A549 (cell line): ENCODE measurements around the gene ARHGAP28.

Experiments used
- CHD2 ChIP-seq: fragments of 150-350 bp; IDR thresholded peaks from 2 replicates; pipeline ENCODE4 v1.6.1; 2014; ENCODE audit warnings: low read length; ENCODE audit not compliant: partially characterized antibody
- JUNB ChIP-seq: fragments of >200 bp; sonication (Bioruptor Twin); formaldehyde crosslinking; IDR thresholded peaks from 2 replicates; pipeline ENCODE4 v1.6.1; 2016
- RFX5 ChIP-seq: fragments of 450-650 bp; IDR thresholded peaks from 2 replicates; pipeline ENCODE4 v1.7.1; 2014; ENCODE audit warnings: antibody characterized with exemption, mild to moderate bottlenecking, moderate library complexity
- SREBF2 ChIP-seq: fragments of 450-650 bp; IDR thresholded peaks from 2 replicates; pipeline ENCODE4 v1.6.1; 2014; ENCODE audit warnings: mild to moderate bottlenecking, moderate library complexity
- TF ChIP-seq, protein P1 (sequence below): fragments of >200 bp; sonication (Bioruptor Twin); formaldehyde crosslinking; IDR thresholded peaks from 3 replicates; pipeline ENCODE4 v1.5.1; 2016
- TF ChIP-seq, protein P2 (sequence below): fragments of 200-600 bp; sonication (generic); IDR thresholded peaks from 2 replicates; pipeline ENCODE4 v1.6.1; 2016; ENCODE audit warnings: antibody characterized with exemption, mild to moderate bottlenecking, moderate library complexity

DNA sequence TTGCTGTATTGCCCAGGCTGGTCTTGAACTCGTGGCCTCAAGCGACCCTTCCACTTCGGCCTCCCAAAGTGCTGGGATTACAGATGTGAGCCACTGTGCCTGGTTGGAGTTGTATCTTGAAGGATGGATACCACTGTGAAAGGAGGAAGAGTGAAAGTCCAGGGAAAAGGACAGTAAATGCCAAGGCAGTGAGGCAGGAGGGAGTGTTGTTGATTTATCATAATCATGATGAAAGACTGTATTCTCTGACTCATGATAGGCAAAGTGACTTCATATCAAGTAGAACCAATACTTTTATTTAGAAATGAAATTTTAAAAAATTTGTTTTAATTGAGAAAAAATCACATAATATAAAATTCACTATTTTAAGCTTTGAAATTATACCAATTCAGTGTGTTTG, 162.3 kb downstream of the ARHGAP28 start:
- TF ChIP-seq, protein P1, sequence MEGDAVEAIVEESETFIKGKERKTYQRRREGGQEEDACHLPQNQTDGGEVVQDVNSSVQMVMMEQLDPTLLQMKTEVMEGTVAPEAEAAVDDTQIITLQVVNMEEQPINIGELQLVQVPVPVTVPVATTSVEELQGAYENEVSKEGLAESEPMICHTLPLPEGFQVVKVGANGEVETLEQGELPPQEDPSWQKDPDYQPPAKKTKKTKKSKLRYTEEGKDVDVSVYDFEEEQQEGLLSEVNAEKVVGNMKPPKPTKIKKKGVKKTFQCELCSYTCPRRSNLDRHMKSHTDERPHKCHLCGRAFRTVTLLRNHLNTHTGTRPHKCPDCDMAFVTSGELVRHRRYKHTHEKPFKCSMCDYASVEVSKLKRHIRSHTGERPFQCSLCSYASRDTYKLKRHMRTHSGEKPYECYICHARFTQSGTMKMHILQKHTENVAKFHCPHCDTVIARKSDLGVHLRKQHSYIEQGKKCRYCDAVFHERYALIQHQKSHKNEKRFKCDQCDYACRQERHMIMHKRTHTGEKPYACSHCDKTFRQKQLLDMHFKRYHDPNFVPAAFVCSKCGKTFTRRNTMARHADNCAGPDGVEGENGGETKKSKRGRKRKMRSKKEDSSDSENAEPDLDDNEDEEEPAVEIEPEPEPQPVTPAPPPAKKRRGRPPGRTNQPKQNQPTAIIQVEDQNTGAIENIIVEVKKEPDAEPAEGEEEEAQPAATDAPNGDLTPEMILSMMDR, result no peak
- TF ChIP-seq, protein P2, sequence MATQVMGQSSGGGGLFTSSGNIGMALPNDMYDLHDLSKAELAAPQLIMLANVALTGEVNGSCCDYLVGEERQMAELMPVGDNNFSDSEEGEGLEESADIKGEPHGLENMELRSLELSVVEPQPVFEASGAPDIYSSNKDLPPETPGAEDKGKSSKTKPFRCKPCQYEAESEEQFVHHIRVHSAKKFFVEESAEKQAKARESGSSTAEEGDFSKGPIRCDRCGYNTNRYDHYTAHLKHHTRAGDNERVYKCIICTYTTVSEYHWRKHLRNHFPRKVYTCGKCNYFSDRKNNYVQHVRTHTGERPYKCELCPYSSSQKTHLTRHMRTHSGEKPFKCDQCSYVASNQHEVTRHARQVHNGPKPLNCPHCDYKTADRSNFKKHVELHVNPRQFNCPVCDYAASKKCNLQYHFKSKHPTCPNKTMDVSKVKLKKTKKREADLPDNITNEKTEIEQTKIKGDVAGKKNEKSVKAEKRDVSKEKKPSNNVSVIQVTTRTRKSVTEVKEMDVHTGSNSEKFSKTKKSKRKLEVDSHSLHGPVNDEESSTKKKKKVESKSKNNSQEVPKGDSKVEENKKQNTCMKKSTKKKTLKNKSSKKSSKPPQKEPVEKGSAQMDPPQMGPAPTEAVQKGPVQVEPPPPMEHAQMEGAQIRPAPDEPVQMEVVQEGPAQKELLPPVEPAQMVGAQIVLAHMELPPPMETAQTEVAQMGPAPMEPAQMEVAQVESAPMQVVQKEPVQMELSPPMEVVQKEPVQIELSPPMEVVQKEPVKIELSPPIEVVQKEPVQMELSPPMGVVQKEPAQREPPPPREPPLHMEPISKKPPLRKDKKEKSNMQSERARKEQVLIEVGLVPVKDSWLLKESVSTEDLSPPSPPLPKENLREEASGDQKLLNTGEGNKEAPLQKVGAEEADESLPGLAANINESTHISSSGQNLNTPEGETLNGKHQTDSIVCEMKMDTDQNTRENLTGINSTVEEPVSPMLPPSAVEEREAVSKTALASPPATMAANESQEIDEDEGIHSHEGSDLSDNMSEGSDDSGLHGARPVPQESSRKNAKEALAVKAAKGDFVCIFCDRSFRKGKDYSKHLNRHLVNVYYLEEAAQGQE, result no peak
- no peak for TF ChIP-seq JUNB
- no peak for TF ChIP-seq CHD2
- no peak for TF ChIP-seq RFX5
- TF ChIP-seq SREBF2, result no peak
